PC-3 (cell line): Measurements from ENCODE around the gene MUC6.

Experiments
- CTCF ChIP-seq: fragments of 300-600 bp; sonication (generic); conservative IDR thresholded peaks from 2 replicates; pipeline ENCODE4 v1.5.1; 2017; ENCODE audit warnings: antibody characterized with exemption, low read depth, mild to moderate bottlenecking, low read length
- EZH2 ChIP-seq: fragments of 300-600 bp; sonication (generic); IDR thresholded peaks from one replicate; pipeline ENCODE4 v1.6.1; 2017; ENCODE audit warnings: antibody characterized with exemption, mild to moderate bottlenecking, low read length; ENCODE audit not compliant: unreplicated experiment
- EZH2phosphoT487 ChIP-seq: fragments of 300-600 bp; sonication (generic); IDR thresholded peaks from 2 replicates; pipeline ENCODE4 v1.6.1; 2018; ENCODE audit warnings: mild to moderate bottlenecking, antibody characterized with exemption, low read length, borderline replicate concordance

- TF ChIP-seq CTCF (no peak), EZH2 (no peak), EZH2phosphoT487 (no peak)
These were observed 18.7 kb upstream of the MUC6 start for GRCh38 chr11:1055109-1055703.
